GM23248 (cell line): ENCODE measurements around the gene TTK. TPM values are rescaled to one million over a fixed set of nuclear protein-coding genes. Genes with fewer than 3 reads are reported as not detected.

ENCODE experiments used
- DNase-seq: peaks from one replicate; pipeline ENCODE4 v3.0.0-alpha.2; 2015
- H2AFZ ChIP-seq: fragments of 200-600 bp; sonication (generic); 2 replicates; pipeline ENCODE4 v1.6.1; 2016; ENCODE audit warnings: antibody characterized with exemption
- H3F3A ChIP-seq: fragments of 200-600 bp; sonication (generic); 2 replicates; pipeline ENCODE4 v1.6.1; 2016; ENCODE audit warnings: mild to moderate bottlenecking, antibody characterized with exemption, mixed run types; ENCODE audit not compliant: insufficient read depth
- H3K27ac ChIP-seq: fragments of 200-600 bp; sonication (generic); 2 replicates; pipeline ENCODE4 v1.5.1; 2016; ENCODE audit warnings: mild to moderate bottlenecking
- H3K27me3 ChIP-seq: fragments of 200-600 bp; sonication (generic); replicated peaks from 2 replicates; pipeline ENCODE4 v1.6.1; 2016; ENCODE audit warnings: mild to moderate bottlenecking; ENCODE audit not compliant: insufficient read depth
- H3K36me3 ChIP-seq: fragments of 200-600 bp; sonication (generic); 2 replicates; pipeline ENCODE4 v1.6.1; 2016; ENCODE audit warnings: low read depth, mild to moderate bottlenecking
- H3K4me1 ChIP-seq: fragments of 200-600 bp; sonication (generic); 2 replicates; pipeline ENCODE4 v1.6.1; 2016; ENCODE audit warnings: mild to moderate bottlenecking; ENCODE audit not compliant: insufficient read depth
- H3K4me2 ChIP-seq: fragments of 200-600 bp; sonication (generic); one replicate; pipeline ENCODE4 v1.6.1; 2016; ENCODE audit warnings: mild to moderate bottlenecking; ENCODE audit not compliant: unreplicated experiment
- H3K4me3 ChIP-seq: fragments of 200-600 bp; sonication (generic); 2 replicates; pipeline ENCODE4 v1.5.1; 2016; ENCODE audit warnings: mild to moderate bottlenecking
- H3K79me2 ChIP-seq: fragments of 200-600 bp; sonication (generic); 2 replicates; pipeline ENCODE4 v1.6.1; 2016; ENCODE audit warnings: mild to moderate bottlenecking; ENCODE audit not compliant: insufficient read depth
- H3K9ac ChIP-seq: fragments of 200-600 bp; sonication (generic); 2 replicates; pipeline ENCODE4 v1.6.1; 2016; ENCODE audit warnings: mild to moderate bottlenecking
- H3K9me2 ChIP-seq: fragments of 200-600 bp; sonication (generic); 2 replicates; pipeline ENCODE4 v1.6.1; 2016; ENCODE audit warnings: mixed run types, mild to moderate bottlenecking, moderate library complexity; ENCODE audit not compliant: insufficient read depth
- H3K9me3 ChIP-seq: fragments of 200-600 bp; sonication (generic); one replicate; pipeline ENCODE4 v1.6.1; 2017; ENCODE audit warnings: low read depth
- H4K20me1 ChIP-seq: fragments of 200-600 bp; sonication (generic); 2 replicates; pipeline ENCODE4 v1.6.0; 2016; ENCODE audit not compliant: insufficient read depth
- EZH2 ChIP-seq: fragments of 200-600 bp; sonication (generic); IDR thresholded peaks from 2 replicates; pipeline ENCODE4 v1.6.1; 2018; ENCODE audit warnings: antibody characterized with exemption, mild to moderate bottlenecking; ENCODE audit not compliant: insufficient read depth, poor library complexity, severe bottlenecking
- EZH2phosphoT487 ChIP-seq: fragments of 200-600 bp; sonication (generic); IDR thresholded peaks from 2 replicates; pipeline ENCODE4 v1.6.1; 2018; ENCODE audit warnings: antibody characterized with exemption, moderate library complexity, mild to moderate bottlenecking, low read depth; ENCODE audit not compliant: insufficient read depth
- WGBS, 2 experiments: methylation state at CpG; one replicate each; pipeline ENCODE4 v1.1.6; 2015 to 2017; ENCODE audit warnings: low lambda C conversion rate in 2 of 2, low coverage in 1 of 2; ENCODE audit errors: missing lambda C conversion rate in 2 of 2; 5-methylcytosine and 5-hydroxymethylcytosine counted together
- in situ Hi-C: fragments of 300-500 bp; cut with MboI; formaldehyde crosslinking; loops from 2 replicates; pipeline ENCODE4 v1.15.0; 2020
- polyA plus RNA-seq: library from polyadenylated mRNA; unstranded; fragments of >200 nt; fragmentation: Nextera tagmentation; extraction: Ambion mirVana; gene quantifications from 2 replicates; pipeline ENCODE4 v1.2.1, GENCODE V29; 2016
- total RNA-seq: library from RNA; depleted of rRNA; stranded (reverse); fragments of >200 nt; shearing (Covaris generic); gene quantifications from 2 replicates; pipeline ENCODE4 v1.2.3, GENCODE V29; 2014; rRNA removed

TTK gene
- total RNA-seq (12.0 and 16.7 TPM in 2 replicates), polyA plus RNA-seq (7.8 and 8.7 TPM in 2 replicates)

DNA sequence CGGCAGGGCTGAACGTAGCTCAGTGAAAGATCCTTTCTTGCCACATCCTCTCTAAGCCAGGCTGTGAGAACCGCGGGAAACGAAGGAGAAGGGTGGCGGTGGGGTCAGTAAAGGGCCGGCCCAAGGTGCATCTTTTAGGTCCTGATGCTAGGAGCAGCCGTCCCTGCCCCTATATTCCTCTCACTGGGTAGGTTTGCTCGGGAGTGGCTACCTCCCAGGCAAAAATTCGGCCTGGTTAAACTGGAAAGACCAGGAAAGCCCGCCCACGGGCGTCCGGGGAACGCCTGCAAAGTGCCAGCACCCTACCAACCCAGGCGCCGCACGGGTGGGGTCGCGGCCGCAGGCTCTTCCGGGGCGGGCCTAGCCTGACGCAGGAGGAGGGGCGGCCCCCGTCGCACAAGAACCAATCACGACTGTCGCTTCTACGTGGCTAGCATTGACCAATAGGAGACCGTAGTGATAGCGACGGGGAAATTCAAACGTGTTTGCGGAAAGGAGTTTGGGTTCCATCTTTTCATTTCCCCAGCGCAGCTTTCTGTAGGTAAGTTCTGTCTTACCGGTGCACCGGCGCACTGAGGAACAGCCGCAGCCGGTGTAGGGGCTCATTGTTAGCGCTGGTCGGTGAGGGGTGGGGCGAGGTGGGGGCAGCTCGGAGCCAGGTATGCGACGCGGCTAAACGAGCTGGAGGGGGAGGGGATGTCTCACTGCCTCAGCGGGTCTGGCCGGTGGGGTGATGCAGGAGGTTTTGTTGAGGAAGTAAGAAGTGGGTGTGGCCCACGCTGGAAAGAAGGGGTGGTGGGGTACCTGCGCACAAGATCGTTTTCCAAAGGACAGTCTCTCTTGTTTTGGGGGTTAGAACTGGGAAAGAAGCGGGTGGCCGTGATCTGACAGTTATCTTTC lies at the start of gene TTK:
TSS of gene TTK (plus strand) at position 477 of the 900 bp plus-strand sequence. CDS start 1,195 bp downstream, outside the sequence.
- peaks cover 4% of the 10 kb centered on the region; the same call in 1 of the 2 replicates for H3K4me1 ChIP-seq
- peak within 1 kb of the TSS; percentile 94 for H3K27ac ChIP-seq
- H2AFZ ChIP-seq = peak within 1 kb of the TSS; percentile 97
- H3K4me3 ChIP-seq = peak within 1 kb of the TSS; percentile 86
- no peaks in the 10 kb centered on the region for H3F3A ChIP-seq
- no peaks in the 10 kb centered on the region for H3K36me3 ChIP-seq
- no peak for TF ChIP-seq EZH2
- TF ChIP-seq EZH2phosphoT487 = no peak
- no peaks in the 10 kb centered on the region for H3K9me2 ChIP-seq
- no peaks in the 10 kb centered on the region for H3K27me3 ChIP-seq
- peak within 1 kb of the TSS; percentile 85 for H3K4me2 ChIP-seq
- in situ Hi-C loops = no loop called here
- H4K20me1 ChIP-seq = no peaks in the 10 kb centered on the region
- peaks cover 28% of the 10 kb centered on the region for H3K79me2 ChIP-seq
- 1% methylated on average over 51 to 56 of the region's 56 CpGs for whole genome bisulfite sequencing, 2 experiments
- no peaks in the 10 kb centered on the region for H3K9me3 ChIP-seq
- DNase-seq = peak; percentile 98
- H3K9ac ChIP-seq = peak within 1 kb of the TSS; percentile 91

GRCh38 chr6:79954849-79955248 lies 49.6 kb upstream of the TTK start:
- in situ Hi-C loops = no loop called here
- H3K79me2 ChIP-seq = no peaks in the 10 kb centered on the region
- no peaks in the 10 kb centered on the region; the same call in 1 of the 2 replicates for H3K27me3 ChIP-seq
- no peak for DNase-seq
- H3K4me3 ChIP-seq = no peak overlapping the region
- no peak overlapping the region for H3K27ac ChIP-seq
- no peak overlapping the region for H2AFZ ChIP-seq
- H3K9me3 ChIP-seq = no peaks in the 10 kb centered on the region
- no peak for TF ChIP-seq EZH2
- no peak for TF ChIP-seq EZH2phosphoT487
- H3K4me2 ChIP-seq = no peak overlapping the region
- no peaks in the 10 kb centered on the region for H3K36me3 ChIP-seq
- H3F3A ChIP-seq = no peaks in the 10 kb centered on the region
- H3K4me1 ChIP-seq = no peaks in the 10 kb centered on the region
- H3K9ac ChIP-seq = no peak overlapping the region
- H3K9me2 ChIP-seq = no peaks in the 10 kb centered on the region
- no peaks in the 10 kb centered on the region for H4K20me1 ChIP-seq

DNA sequence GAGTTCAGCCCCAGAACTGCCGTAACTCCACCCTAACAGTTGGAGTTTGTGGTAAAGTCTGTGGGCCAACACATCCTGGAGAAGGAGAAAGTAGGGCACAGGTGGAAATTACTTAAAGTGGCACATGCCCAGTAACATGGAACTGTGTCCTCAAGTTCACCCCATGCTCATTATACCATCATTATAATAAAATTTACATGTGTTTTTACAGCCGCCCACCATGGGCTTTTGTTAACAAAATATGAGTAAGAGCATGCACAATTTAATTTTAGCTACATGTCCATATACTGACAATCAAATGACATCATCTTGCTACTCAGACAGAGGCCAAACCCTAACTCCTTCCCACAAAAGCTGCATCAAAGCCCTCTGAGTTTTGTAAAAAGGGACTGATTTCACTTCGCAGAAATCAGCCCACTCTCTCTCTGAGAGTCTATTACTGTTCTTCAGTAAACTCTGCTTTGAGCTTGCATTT lies 39.8 kb upstream of the TTK start:
- Histone ChIP-seq H3K4me1 (no peaks in the 10 kb centered on the region), H2AFZ (no peak overlapping the region), H3K27ac (no peak overlapping the region), H3K4me2 (no peak overlapping the region), H3K36me3 (no peaks in the 10 kb centered on the region), H3K9me2 (no peaks in the 10 kb centered on the region), H3F3A (no peaks in the 10 kb centered on the region), H3K9me3 (no peaks in the 10 kb centered on the region), H3K9ac (no peak overlapping the region), H3K79me2 (no peaks in the 10 kb centered on the region), H3K27me3 (no peaks in the 10 kb centered on the region), H4K20me1 (no peaks in the 10 kb centered on the region), H3K4me3 (no peak overlapping the region)
- WGBS, 2 experiments = 65 to 80% methylated on average over 3 of the region's 3 CpGs
- TF ChIP-seq EZH2phosphoT487 (no peak), EZH2 (no peak)
- DNase-seq = no peak
- in situ Hi-C loops = no loop called here

- TF ChIP-seq EZH2 (no peak), EZH2phosphoT487 (no peak)
- in situ Hi-C loops = no loop called here
- H3K4me2 ChIP-seq = no peak overlapping the region
- H3K9me3 ChIP-seq = no peaks in the 10 kb centered on the region
- H3K4me1 ChIP-seq = no peaks in the 10 kb centered on the region
- no peak overlapping the region for H2AFZ ChIP-seq
- H3K36me3 ChIP-seq = no peaks in the 10 kb centered on the region
- no peak overlapping the region for H3K4me3 ChIP-seq
- no peak overlapping the region for H3K9ac ChIP-seq
- H3K27ac ChIP-seq = no peak overlapping the region
- no peak for DNase-seq
- no peaks in the 10 kb centered on the region for H3K79me2 ChIP-seq
- no peaks in the 10 kb centered on the region for H4K20me1 ChIP-seq
- H3F3A ChIP-seq = no peaks in the 10 kb centered on the region
- no peaks in the 10 kb centered on the region for H3K27me3 ChIP-seq
- no peaks in the 10 kb centered on the region for H3K9me2 ChIP-seq
Observed at GRCh38 chr6:79967178-79967577, 37.3 kb upstream of the TTK start.
